A549 (cell line): ENCODE measurements around the gene UBASH3B. TPM values are rescaled to one million over a fixed set of nuclear protein-coding genes. Genes with fewer than 3 reads are reported as not detected.
A peak's percentile ranks its signal among the peaks of the same experiment; 100 is the strongest.
"Not testable (repeated sequence)": the region's sequence is repeated elsewhere in the genome, so short reads cannot be mapped to it uniquely, and the experiment has no call there.

ENCODE experiments used
- ATAC-seq, 2 experiments: fragments of 200-7000 bp in 1 of 2; fragments of >200 bp in 1 of 2; cut with Nextera tagmentation in 1 of 2; cut with Tn5 transposase in 1 of 2; 3 replicates each; pipeline versions ENCODE4 v1.8.0 to v1.9.1; 2018 to 2020; ENCODE audit warnings: mild to moderate bottlenecking in 1 of 2, moderate library complexity in 1 of 2
- CTCF ChIA-PET: fragments of 300-600 bp; sonication (Branson Sonifier 250); formaldehyde crosslinking; extraction: SDS; loops from one replicate; lab custom pipeline; 2021; ENCODE audit warnings: antibody characterized with exemption, inconsistent platforms; lab: Yijun Ruan, JAX
- POLR2A ChIA-PET: fragments of 350-600 bp; formaldehyde crosslinking; extraction: SDS; loops from one replicate; lab custom pipeline; 2021; ENCODE audit warnings: antibody characterized with exemption, inconsistent platforms; lab: Yijun Ruan, JAX
- DNase-seq, 2 experiments: peaks; one replicate each; pipeline versions ENCODE4 v3.0.0 to v3.0.0-alpha.2; 2011 to 2016; ENCODE audit warnings: low read depth in 1 of 2, low spot score in 1 of 2
- FAIRE-seq: peaks from 2 replicates; lab custom pipeline; 2011; peaks lifted over from hg19 to GRCh38; lab: Jason Lieb, UNC
- H3K27ac ChIP-seq, 2 experiments: fragments of >200 bp; sonication (Bioruptor Twin); formaldehyde crosslinking; 3 replicates each; pipeline ENCODE4 v1.5.1; 2016 to 2017
- H3K4me1 ChIP-seq: fragments of >200 bp; sonication (Bioruptor Twin); formaldehyde crosslinking; 3 replicates; pipeline ENCODE4 v1.6.1; 2016
- H3K4me2 ChIP-seq: fragments of >200 bp; sonication (Bioruptor Twin); formaldehyde crosslinking; 3 replicates; pipeline ENCODE4 v1.6.1; 2016
- H3K4me3 ChIP-seq: fragments of >200 bp; sonication (Bioruptor Twin); formaldehyde crosslinking; 3 replicates; pipeline ENCODE4 v1.5.1; 2016
- H3K9me3 ChIP-seq: fragments of >200 bp; sonication (Bioruptor Twin); formaldehyde crosslinking; 3 replicates; pipeline ENCODE4 v1.6.1; 2016
- CBX2 ChIP-seq: fragments of 200-600 bp; sonication (generic); IDR thresholded peaks from 2 replicates; pipeline ENCODE4 v1.6.1; 2016; ENCODE audit warnings: low read depth, mild to moderate bottlenecking, borderline replicate concordance
- CBX8 ChIP-seq: fragments of 200-600 bp; sonication (generic); IDR thresholded peaks from 2 replicates; pipeline ENCODE4 v1.6.1; 2016
- CEBPB ChIP-seq, 2 experiments: fragments of >200 bp in 1 of 2; sonication (Bioruptor Twin) in 1 of 2; formaldehyde crosslinking in 1 of 2; IDR thresholded peaks; 2 replicates each; pipeline ENCODE4 v1.6.1; 2012 to 2016
- CHD2 ChIP-seq: fragments of 150-350 bp; IDR thresholded peaks from 2 replicates; pipeline ENCODE4 v1.6.1; 2014; ENCODE audit warnings: low read length; ENCODE audit not compliant: partially characterized antibody
- CHD4 ChIP-seq: fragments of 200-600 bp; sonication (generic); IDR thresholded peaks from 2 replicates; pipeline ENCODE4 v1.6.1; 2016; ENCODE audit warnings: antibody characterized with exemption, mild to moderate bottlenecking, borderline replicate concordance
- FOSL2 ChIP-seq, 2 experiments: fragments of 450-650 bp in 1 of 2; fragments of >200 bp in 1 of 2; sonication (Bioruptor Twin) in 1 of 2; formaldehyde crosslinking; IDR thresholded peaks; 2 replicates each; pipeline versions ENCODE4 v1.5.0 to v1.6.1; 2016 to 2020; ENCODE audit warnings: mild to moderate bottlenecking in 1 of 2, moderate library complexity in 1 of 2
- GATA3 ChIP-seq: IDR thresholded peaks from 2 replicates; pipeline ENCODE4 v1.6.1; 2012; ENCODE audit warnings: borderline replicate concordance
- HEYL ChIP-seq: fragments of 250-450 bp; sonication (Bioruptor Pico); IDR thresholded peaks from 2 replicates; pipeline ENCODE4 v1.8.0; 2021; ENCODE audit warnings: mild to moderate bottlenecking, moderate library complexity
- HOXA7 ChIP-seq: fragments of 250-450 bp; sonication (Bioruptor Pico); IDR thresholded peaks from 2 replicates; pipeline ENCODE4 v1.5.0; 2020; ENCODE audit warnings: mild to moderate bottlenecking, moderate library complexity
- HOXB13 ChIP-seq: fragments of 250-450 bp; sonication (Bioruptor Pico); IDR thresholded peaks from 2 replicates; pipeline ENCODE4 v1.5.0; 2020; ENCODE audit warnings: low read depth, mild to moderate bottlenecking, moderate library complexity
- JUN ChIP-seq, 2 experiments: fragments of >200 bp; sonication (Bioruptor Twin); formaldehyde crosslinking; IDR thresholded peaks; 2 replicates in 1 of 2; 3 replicates in 1 of 2; pipeline ENCODE4 v1.6.1; 2016 to 2017
- PHF8 ChIP-seq: fragments of 200-600 bp; sonication (generic); IDR thresholded peaks from 2 replicates; pipeline ENCODE4 v1.6.1; 2016; ENCODE audit warnings: low read depth, mild to moderate bottlenecking, antibody characterized with exemption, moderate library complexity, borderline replicate concordance
- POLR2A ChIP-seq: IDR thresholded peaks from 2 replicates; pipeline ENCODE4 v1.6.1; 2012; ENCODE audit warnings: mild to moderate bottlenecking, low read length
- RAD21 ChIP-seq, 2 experiments: fragments of >200 bp in 1 of 2; sonication (Bioruptor Twin) in 1 of 2; formaldehyde crosslinking in 1 of 2; IDR thresholded peaks in 1 of 2; conservative IDR thresholded peaks in 1 of 2; 2 replicates in 1 of 2; 3 replicates in 1 of 2; pipeline ENCODE4 v1.6.1; 2012 to 2018; ENCODE audit warnings: inconsistent platforms in 1 of 2
- SMC3 ChIP-seq: fragments of >200 bp; sonication (Bioruptor Twin); formaldehyde crosslinking; IDR thresholded peaks from 3 replicates; pipeline ENCODE4 v1.6.1; 2018; ENCODE audit warnings: inconsistent platforms
- TFCP2L1 ChIP-seq: fragments of 250-450 bp; sonication (Bioruptor Pico); IDR thresholded peaks from 2 replicates; pipeline ENCODE4 v1.5.0; 2021; ENCODE audit warnings: mild to moderate bottlenecking
- ZC3H11A ChIP-seq: fragments of 450-650 bp; IDR thresholded peaks from 2 replicates; pipeline ENCODE4 v1.6.1; 2014; ENCODE audit warnings: antibody characterized with exemption, mild to moderate bottlenecking
- WGBS: methylation state at CpG from one replicate; pipeline ENCODE4 v1.1.6; 2017; ENCODE audit errors: missing lambda C conversion rate; 5-methylcytosine and 5-hydroxymethylcytosine counted together
- polyA minus RNA-seq: library from RNA; depleted of rRNA, polyadenylated mRNA; stranded (reverse); fragments of >200 nt; gene quantifications from 2 replicates; pipeline ENCODE4 v1.2.3, GENCODE V29; 2011; rRNA and poly(A)+ RNA removed
- polyA plus RNA-seq, 4 experiments: library from polyadenylated mRNA; depleted of rRNA in 3 of 4; stranded (reverse); fragments of >200 nt; fragmentation: RNase III in 1 of 4; extraction: RNeasy Plus Mini Kit Qiagen cat#74134 plus additional on column Dnase treatment in 1 of 4; gene quantifications; 2 replicates in 3 of 4; 3 replicates in 1 of 4; pipeline ENCODE4 v1.2.3, GENCODE V29; 2011 to 2017
- TF ChIP-seq, protein P1 (sequence below): IDR thresholded peaks from 2 replicates; pipeline ENCODE4 v1.6.1; 2012
- TF ChIP-seq, protein P2 (sequence below): fragments of >200 bp; sonication (Bioruptor Twin); formaldehyde crosslinking; IDR thresholded peaks from 3 replicates; pipeline ENCODE4 v1.6.1; 2016

The UBASH3B gene, protein sequence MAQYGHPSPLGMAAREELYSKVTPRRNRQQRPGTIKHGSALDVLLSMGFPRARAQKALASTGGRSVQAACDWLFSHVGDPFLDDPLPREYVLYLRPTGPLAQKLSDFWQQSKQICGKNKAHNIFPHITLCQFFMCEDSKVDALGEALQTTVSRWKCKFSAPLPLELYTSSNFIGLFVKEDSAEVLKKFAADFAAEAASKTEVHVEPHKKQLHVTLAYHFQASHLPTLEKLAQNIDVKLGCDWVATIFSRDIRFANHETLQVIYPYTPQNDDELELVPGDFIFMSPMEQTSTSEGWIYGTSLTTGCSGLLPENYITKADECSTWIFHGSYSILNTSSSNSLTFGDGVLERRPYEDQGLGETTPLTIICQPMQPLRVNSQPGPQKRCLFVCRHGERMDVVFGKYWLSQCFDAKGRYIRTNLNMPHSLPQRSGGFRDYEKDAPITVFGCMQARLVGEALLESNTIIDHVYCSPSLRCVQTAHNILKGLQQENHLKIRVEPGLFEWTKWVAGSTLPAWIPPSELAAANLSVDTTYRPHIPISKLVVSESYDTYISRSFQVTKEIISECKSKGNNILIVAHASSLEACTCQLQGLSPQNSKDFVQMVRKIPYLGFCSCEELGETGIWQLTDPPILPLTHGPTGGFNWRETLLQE
- polyA plus RNA-seq (2011; rRNA removed): 43.0 and 52.2 TPM in 2 replicates
- polyA plus RNA-seq (2012; cell fraction: cytosol; rRNA removed): 22.4 and 29.5 TPM in 2 replicates
- polyA plus RNA-seq (2012; cell fraction: nucleus; rRNA removed): 25.3 and 30.1 TPM in 2 replicates
- 26.8 to 33.4 TPM (median 32.5 TPM) in 3 replicates for polyA plus RNA-seq (2017; fragmentation: RNase III; extraction: RNeasy Plus Mini Kit Qiagen cat#74134 plus additional on column Dnase treatment)
- polyA minus RNA-seq: 215 and 227 TPM in 2 replicates

DNA sequence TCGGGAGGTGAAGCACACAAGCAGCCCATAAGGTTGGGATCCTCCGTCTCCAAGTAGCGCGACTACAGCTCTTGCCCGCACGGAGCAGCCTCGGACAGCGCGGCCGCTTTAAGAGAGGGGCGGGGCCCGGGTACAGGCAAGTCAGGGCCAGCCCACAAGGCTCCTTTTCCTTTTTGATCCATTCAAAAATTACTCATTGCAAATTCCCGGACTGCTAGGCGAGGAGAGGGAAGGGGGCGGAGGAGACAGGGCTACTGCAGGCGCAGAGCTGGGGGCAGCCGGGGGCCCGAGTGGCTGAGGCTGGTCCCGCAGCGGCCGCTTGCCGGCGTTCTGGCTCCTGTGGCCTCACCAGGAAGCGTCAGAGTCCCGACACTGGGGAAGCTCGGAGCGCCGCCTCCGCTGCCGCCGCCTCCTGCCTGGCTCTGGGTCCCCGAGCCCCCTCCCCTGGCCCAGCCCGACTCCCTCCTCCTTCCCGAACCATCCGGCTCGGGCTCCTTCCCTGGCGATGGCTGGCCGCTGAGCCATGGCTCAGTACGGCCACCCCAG, at the start of gene UBASH3B:
Gene UBASH3B, plus strand, starts transcription at position 196 of the 546 bp plus-strand sequence. Its CDS starts 328 bp downstream, at position 524.
- WGBS: 2% methylated on average over 11 of the region's 39 CpGs
- no peaks in the 10 kb centered on the region for H3K9me3 ChIP-seq
- peaks cover 51% of the 10 kb centered on the region for H3K4me1 ChIP-seq
- peak; percentile 67 to 84 for DNase-seq
- H3K4me2 ChIP-seq: peak within 1 kb of the TSS; percentile 77
- TF ChIP-seq, protein P1, sequence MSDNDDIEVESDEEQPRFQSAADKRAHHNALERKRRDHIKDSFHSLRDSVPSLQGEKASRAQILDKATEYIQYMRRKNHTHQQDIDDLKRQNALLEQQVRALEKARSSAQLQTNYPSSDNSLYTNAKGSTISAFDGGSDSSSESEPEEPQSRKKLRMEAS: no peak
- TF ChIP-seq GATA3 (peak; percentile 18; the same call in 1 of the 2 replicates), CBX8 (no peak), CHD2 (no peak), JUN (IDR thresholded peaks at IDR 0.05) (peak in 1 of 2 experiments; percentile 81; a peak in 3 of 5 replicates), FOSL2 (IDR thresholded peaks at IDR 0.05) (no peak), FOSL2 (CRISPR knock-in tag; IDR thresholded peaks at IDR 0.05) (0 out of 2 replicates have a peak, but pooled peaks have one; percentile 24), ZC3H11A (no peak), HOXB13 (CRISPR knock-in tag) (no peak), POLR2A (peak; percentile 77), HEYL (CRISPR knock-in tag) (no peak), PHF8 (no peak), HOXA7 (CRISPR knock-in tag) (no peak)
- TF ChIP-seq, protein P2, sequence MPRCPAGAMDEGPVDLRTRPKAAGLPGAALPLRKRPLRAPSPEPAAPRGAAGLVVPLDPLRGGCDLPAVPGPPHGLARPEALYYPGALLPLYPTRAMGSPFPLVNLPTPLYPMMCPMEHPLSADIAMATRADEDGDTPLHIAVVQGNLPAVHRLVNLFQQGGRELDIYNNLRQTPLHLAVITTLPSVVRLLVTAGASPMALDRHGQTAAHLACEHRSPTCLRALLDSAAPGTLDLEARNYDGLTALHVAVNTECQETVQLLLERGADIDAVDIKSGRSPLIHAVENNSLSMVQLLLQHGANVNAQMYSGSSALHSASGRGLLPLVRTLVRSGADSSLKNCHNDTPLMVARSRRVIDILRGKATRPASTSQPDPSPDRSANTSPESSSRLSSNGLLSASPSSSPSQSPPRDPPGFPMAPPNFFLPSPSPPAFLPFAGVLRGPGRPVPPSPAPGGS: 0 out of 3 replicates have a peak, but pooled peaks have one; percentile 22
- POLR2A ChIA-PET: interaction anchor here (0.5 to 2.9 kb wide), 17 partner anchors 9 to 406 kb away, joined by 3 to 42 read pairs (median 3); partner anchors contain the start of gene HSPA8
- CTCF ChIA-PET: interaction anchor here (0.8 to 3.0 kb wide), 13 partner anchors 7 to 126 kb away, joined by 3 to 14 read pairs (median 5); no protein-coding TSS in a partner anchor
- peak within 1 kb of the TSS; percentile 91 to 99 for H3K27ac ChIP-seq
- no peak for FAIRE-seq
- peak; percentile 83 to 91 for ATAC-seq
- peak within 1 kb of the TSS; percentile 77 for H3K4me3 ChIP-seq

DNA sequence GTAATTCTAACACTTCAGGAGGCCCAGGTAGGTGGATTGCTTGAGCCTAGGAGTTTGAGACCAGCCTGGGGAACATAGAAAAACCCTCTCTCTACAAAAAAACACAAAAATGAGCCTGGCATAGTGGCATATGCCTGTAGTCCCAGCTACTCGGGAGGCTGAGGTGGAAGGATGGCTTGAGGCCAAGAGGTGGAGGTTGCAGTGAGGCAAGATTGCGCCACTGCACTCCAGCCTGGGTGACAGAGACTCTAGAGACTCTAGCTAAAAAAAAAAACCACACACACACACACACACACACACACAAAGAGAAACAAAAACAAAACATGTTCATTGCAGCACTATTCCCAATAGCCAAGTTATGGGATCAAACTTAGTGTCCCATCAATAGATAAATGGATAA, 48.4 kb upstream of the UBASH3B start:
- FAIRE-seq: not testable (repeated sequence)

DNA sequence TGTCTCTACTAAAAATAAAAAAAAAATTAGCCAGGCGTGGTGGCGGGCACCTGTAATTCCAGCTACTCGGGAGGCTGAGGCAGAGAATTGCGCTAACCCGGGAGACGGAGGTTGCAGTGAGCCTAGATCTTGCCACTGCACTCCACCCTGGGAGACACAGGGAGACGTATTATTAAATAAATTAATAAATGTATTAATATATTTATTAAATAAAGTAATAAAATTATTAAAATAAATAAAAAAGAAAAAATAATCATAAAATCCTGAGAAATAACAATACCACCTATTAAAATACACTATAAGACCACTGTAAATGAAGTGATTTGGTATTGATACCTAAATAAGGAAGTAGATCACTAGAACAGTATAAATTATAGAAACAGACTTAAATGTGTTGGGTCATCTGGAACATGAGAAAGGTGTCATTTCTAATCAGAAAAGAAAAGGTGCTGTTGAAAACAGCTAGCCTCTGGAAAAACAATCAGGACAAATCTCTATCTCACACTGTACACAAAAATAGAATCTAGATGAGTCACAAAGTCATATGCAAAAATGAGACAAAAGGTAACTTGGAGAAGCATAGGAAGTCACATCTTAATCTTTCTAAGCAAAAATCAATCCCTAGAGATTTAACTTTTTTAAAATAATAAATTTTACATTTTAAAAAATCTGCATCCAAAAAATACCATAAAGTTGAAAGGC, 43.2 kb upstream of the UBASH3B start:
- CTCF ChIA-PET: interaction anchor here (1.3 kb wide), 1 partner anchor 241 kb away, joined by 7 read pairs; no protein-coding TSS in a partner anchor
- no peak for ATAC-seq
- Histone ChIP-seq H3K4me2 (no peak overlapping the region), H3K4me3 (no peak overlapping the region), H3K27ac (no peak overlapping the region), H3K9me3 (no peaks in the 10 kb centered on the region), H3K4me1 (no peaks in the 10 kb centered on the region)
- TF ChIP-seq CBX2: no peak
- no peak for TF ChIP-seq RAD21 (conservative IDR thresholded peaks at IDR 0.05 in 1 of 2, IDR thresholded peaks at IDR 0.05 in 1 of 2)
- TF ChIP-seq HOXB13 (CRISPR knock-in tag): no peak
- TF ChIP-seq SMC3: no peak
- no peak for TF ChIP-seq TFCP2L1 (CRISPR knock-in tag)
- no peak for TF ChIP-seq CHD4
- POLR2A ChIA-PET: no interaction called here
- WGBS: 92% methylated on average over 7 of the region's 7 CpGs
- no peak for DNase-seq
- FAIRE-seq: no peak

More for the DNA sequence above, 48.4 kb upstream of the UBASH3B start:
- 37% methylated on average over 2 of the region's 2 CpGs for whole genome bisulfite sequencing
- ATAC-seq, H3K4me3 ChIP-seq, POLR2A ChIA-PET, DNase-seq, H3K4me2 ChIP-seq, H3K9me3 ChIP-seq: not testable (repeated sequence)
- peak in 1 of 2 experiments; percentile 54; a peak in 1 of 4 replicates for TF ChIP-seq CEBPB (IDR thresholded peaks at IDR 0.05)
- CTCF ChIA-PET: interaction anchor here (3.0 kb wide), 1 partner anchor 22 kb away, joined by 10 read pairs; no protein-coding TSS in a partner anchor
- Histone ChIP-seq H3K4me1 (peaks cover 21% of the 10 kb centered on the region), H3K27ac (peak overlapping the region; percentile 42 to 52; a peak in 3 of 6 replicates)
